ENCODE results near the gene GABPB1. TPM values are rescaled to one million over a fixed set of nuclear protein-coding genes. Genes with fewer than 3 reads are reported as not detected.
"Not testable (repeated sequence)": the region's sequence is repeated elsewhere in the genome, so short reads cannot be mapped to it uniquely, and the experiment has no call there.

GABPB1 gene
- 26.4 TPM for total RNA-seq (2013)
- polyA plus RNA-seq (10 to 100 TPM; 12.9 to 15.1 (median 14.9) TPM), polyA minus RNA-seq (14.7 and 22.7 TPM in 2 replicates), total RNA-seq (20.0 to 49.0 (median 38.8) reads per million in 11 experiments)

GRCh38 chr15:50354838-50355618 lies at the start of gene GABPB1:
TSS of gene GABPB1 (minus strand) at chr15:50355198. CDS start at chr15:50309798, 45,400 bp downstream.
- no peaks in the 10 kb centered on the region for H3K9me3 ChIP-seq (replicated peaks in 1 of 2; ENCODE audit: control insufficient read depth in 1 of 2, insufficient read depth in 1 of 2, low read length in 2 of 2)
- H3K4me2 ChIP-seq (replicated peaks; ENCODE audit: extremely low read depth, low read length, poor library complexity, severe bottlenecking), result peak within 1 kb of the TSS; percentile 95
- peak within 1 kb of the TSS; percentile 93 to 96 for H3K4me3 Mint-ChIP-seq
- peak within 1 kb of the TSS; percentile 95 to 96 for H3K27ac ChIP-seq (ENCODE audit: low read depth in 1 of 2, low read length in 2 of 2)
- intact Hi-C loops (cut with micrococcal nuclease), result loop anchor here (5.0 to 10.0 kb wide), 5 partner anchors 67 to 560 kb away; partner anchors contain the start of genes USP8 (in 2 of the 2) and ATP8B4 (in 1 of the 2)
- H3K4me1 Mint-ChIP-seq, result peaks cover 48% of the 10 kb centered on the region
- H3K36me3 ChIP-seq (replicated peaks in 1 of 2; ENCODE audit: control insufficient read depth in 1 of 2, insufficient read depth in 2 of 2, low read length in 2 of 2), result peaks cover 0 to 2% of the 10 kb centered on the region in 2 donors
- peak within 1 kb of the TSS; percentile 91 for H2AFZ ChIP-seq (ENCODE audit: insufficient read depth, low read depth, low read length, poor library complexity, severe bottlenecking)
- peak; percentile 85 to 95 (median 88) for DNase-seq
- peaks cover 90% of the 10 kb centered on the region for H3K79me2 ChIP-seq (ENCODE audit: insufficient read depth, low read length)
- peaks cover 45 to 55% of the 10 kb centered on the region in 2 donors for H3K4me1 ChIP-seq (ENCODE audit: control insufficient read depth in 1 of 2, insufficient read depth in 2 of 2, low read length in 2 of 2)
- no peaks in the 10 kb centered on the region for H3K9me3 Mint-ChIP-seq
- peak within 1 kb of the TSS; percentile 99 to 100 (median 99) for H3K27ac Mint-ChIP-seq
- H3K27me3 ChIP-seq (ENCODE audit: control insufficient read depth in 2 of 2, insufficient read depth in 2 of 2, low read length in 2 of 2), result no peaks in the 10 kb centered on the region
- H4K20me1 ChIP-seq (ENCODE audit: insufficient read depth, low read length), result peaks cover 24% of the 10 kb centered on the region
- no peak for TF ChIP-seq CTCF (IDR thresholded peaks at IDR 0.05)
- WGBS (ENCODE audit: insufficient coverage), result 0% methylated on average over 57 of the region's 70 CpGs
- no peaks in the 10 kb centered on the region for H3K27me3 Mint-ChIP-seq (ENCODE audit: low read depth in 3 of 3)
- H3K4me3 ChIP-seq (replicated peaks in 1 of 3; ENCODE audit: low read depth in 2 of 3, low read length in 3 of 3), result peak within 1 kb of the TSS; percentile 75 to 90 (median 84)
- peak within 1 kb of the TSS; percentile 100 for H3K9ac ChIP-seq (ENCODE audit: insufficient read depth, low read length, poor library complexity, severe bottlenecking)
- H3K36me3 Mint-ChIP-seq, result peaks cover 18 to 21% of the 10 kb centered on the region in 2 donors

GRCh38 chr15:50391561-50391960 lies 36.6 kb upstream of the GABPB1 start:
- WGBS (ENCODE audit: insufficient coverage), result no CpG with 5 or more reads among the region's 4 CpGs
- peaks cover 16 to 19% of the 10 kb centered on the region in 2 donors for H3K4me1 ChIP-seq (ENCODE audit: control insufficient read depth in 1 of 2, insufficient read depth in 2 of 2, low read length in 2 of 2)
- H3K9me3 Mint-ChIP-seq; intact Hi-C loops (cut with micrococcal nuclease); H3K9me3 ChIP-seq (replicated peaks in 1 of 2; ENCODE audit: control insufficient read depth in 1 of 2, insufficient read depth in 1 of 2, low read length in 2 of 2); H3K27me3 Mint-ChIP-seq (ENCODE audit: low read depth in 3 of 3); H3K4me2 ChIP-seq (replicated peaks; ENCODE audit: extremely low read depth, low read length, poor library complexity, severe bottlenecking); DNase-seq; H3K4me3 ChIP-seq (replicated peaks in 1 of 3; ENCODE audit: low read depth in 2 of 3, low read length in 3 of 3); H3K36me3 Mint-ChIP-seq; H3K27me3 ChIP-seq (ENCODE audit: control insufficient read depth in 2 of 2, insufficient read depth in 2 of 2, low read length in 2 of 2); H3K36me3 ChIP-seq (replicated peaks in 1 of 2; ENCODE audit: control insufficient read depth in 1 of 2, insufficient read depth in 2 of 2, low read length in 2 of 2); H4K20me1 ChIP-seq (ENCODE audit: insufficient read depth, low read length); H3K9ac ChIP-seq (ENCODE audit: insufficient read depth, low read length, poor library complexity, severe bottlenecking); H3K4me3 Mint-ChIP-seq; H3K79me2 ChIP-seq (ENCODE audit: insufficient read depth, low read length): not testable (repeated sequence)
- Mint-ChIP-seq H3K27ac (peak overlapping the region in 3 of 7 donors; percentile 26 to 82 (median 50)), H3K4me1 (peaks cover 19% of the 10 kb centered on the region)
- H2AFZ ChIP-seq (ENCODE audit: insufficient read depth, low read depth, low read length, poor library complexity, severe bottlenecking), result peak overlapping the region; percentile 44
- H3K27ac ChIP-seq (ENCODE audit: low read depth in 1 of 2, low read length in 2 of 2), result peak overlapping the region in 1 of 2 donors; percentile 65
